ENCODE measurements around the gene UCP1. TPM values are rescaled to one million over a fixed set of nuclear protein-coding genes. Genes with fewer than 3 reads are reported as not detected.
A peak's percentile ranks its signal among the peaks of the same experiment; 100 is the strongest.

UCP1 gene, protein sequence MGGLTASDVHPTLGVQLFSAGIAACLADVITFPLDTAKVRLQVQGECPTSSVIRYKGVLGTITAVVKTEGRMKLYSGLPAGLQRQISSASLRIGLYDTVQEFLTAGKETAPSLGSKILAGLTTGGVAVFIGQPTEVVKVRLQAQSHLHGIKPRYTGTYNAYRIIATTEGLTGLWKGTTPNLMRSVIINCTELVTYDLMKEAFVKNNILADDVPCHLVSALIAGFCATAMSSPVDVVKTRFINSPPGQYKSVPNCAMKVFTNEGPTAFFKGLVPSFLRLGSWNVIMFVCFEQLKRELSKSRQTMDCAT
- total RNA-seq (1 to 10 TPM in 1 of 10 donors, under 1 TPM in 2, not detected in 7; 0.20 to 4.3 (median 0.30) TPM), polyA plus RNA-seq (under 1 TPM; 0.22 to 0.66 TPM)
- long read RNA-seq, donor 1, result 0 reads
- long read RNA-seq, donor 2, result 0 reads
- long read RNA-seq, donor 3, partial matches to known transcripts, result 0 of 2 reads
- long read RNA-seq, donor 3, other reads (novel, unspliced or antisense), result 1 of 2 reads

DNA sequence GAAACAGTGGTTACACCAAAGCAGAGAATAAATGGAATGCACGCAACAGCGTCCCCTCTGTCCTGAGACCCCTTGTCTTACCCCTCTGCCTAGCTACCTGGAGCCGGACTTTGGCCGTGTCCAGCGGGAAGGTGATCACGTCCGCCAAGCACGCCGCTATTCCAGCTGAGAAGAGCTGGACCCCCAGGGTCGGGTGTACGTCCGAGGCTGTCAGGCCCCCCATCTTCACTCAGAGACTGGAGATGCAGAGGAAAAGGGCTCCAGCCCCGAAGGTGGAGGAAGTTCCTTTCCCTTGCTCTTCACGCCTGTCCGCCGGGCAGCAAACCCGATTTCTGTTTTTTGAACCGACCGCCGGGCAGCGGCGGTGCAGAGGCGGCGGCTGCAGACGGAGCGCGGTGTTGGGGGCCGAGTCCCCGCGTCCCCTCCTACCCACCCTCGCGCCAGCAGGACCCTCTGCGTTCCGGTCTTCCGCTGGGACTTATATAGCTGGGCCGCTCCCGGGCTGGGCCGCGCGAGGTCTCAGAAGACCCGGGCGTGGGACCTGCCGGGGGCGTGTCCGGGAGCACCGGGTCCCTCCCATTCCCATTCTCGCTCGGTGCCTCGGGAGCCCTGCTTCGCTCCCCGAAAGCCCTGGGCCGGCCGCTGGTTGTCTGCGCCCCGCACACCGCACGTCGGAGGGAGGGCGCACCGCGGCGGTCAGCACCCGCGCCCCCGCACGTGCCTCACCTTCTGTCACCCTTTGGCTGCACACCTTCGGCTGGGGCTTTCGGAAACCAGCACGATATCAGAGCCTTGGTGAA lies at the start of gene UCP1:
TSS of gene UCP1 (minus strand) at position 455 of the 800 bp plus-strand sequence. CDS start at position 223, 232 bp downstream.
- WGBS, 2 donors, result 1 to 2% methylated on average over 69 of the region's 69 CpGs
- Histone ChIP-seq H3K4me1 (peaks cover 5 to 24% (median 14%) of the 10 kb centered on the region in 9 donors), H3K9me3 (peaks cover 0 to 19% (median 0%) of the 10 kb centered on the region in 11 donors), H3K4me3 (peak within 1 kb of the TSS; percentile 39 to 63 (median 54)), H3K27ac (no peak within 1 kb of the TSS), H3K36me3 (no peaks in the 10 kb centered on the region), H3K27me3 (peaks cover 4 to 73% (median 44%) of the 10 kb centered on the region in 7 donors)
- ATAC-seq, result peak; percentile 42 to 83 (median 47)
- peak in 1 of 2 donors; percentile 22 for DNase-seq
- intact Hi-C loops (cut with DNase I), result no loop called here
- TF ChIP-seq CTCF (IDR thresholded peaks at IDR 0.05), result no peak

DNA sequence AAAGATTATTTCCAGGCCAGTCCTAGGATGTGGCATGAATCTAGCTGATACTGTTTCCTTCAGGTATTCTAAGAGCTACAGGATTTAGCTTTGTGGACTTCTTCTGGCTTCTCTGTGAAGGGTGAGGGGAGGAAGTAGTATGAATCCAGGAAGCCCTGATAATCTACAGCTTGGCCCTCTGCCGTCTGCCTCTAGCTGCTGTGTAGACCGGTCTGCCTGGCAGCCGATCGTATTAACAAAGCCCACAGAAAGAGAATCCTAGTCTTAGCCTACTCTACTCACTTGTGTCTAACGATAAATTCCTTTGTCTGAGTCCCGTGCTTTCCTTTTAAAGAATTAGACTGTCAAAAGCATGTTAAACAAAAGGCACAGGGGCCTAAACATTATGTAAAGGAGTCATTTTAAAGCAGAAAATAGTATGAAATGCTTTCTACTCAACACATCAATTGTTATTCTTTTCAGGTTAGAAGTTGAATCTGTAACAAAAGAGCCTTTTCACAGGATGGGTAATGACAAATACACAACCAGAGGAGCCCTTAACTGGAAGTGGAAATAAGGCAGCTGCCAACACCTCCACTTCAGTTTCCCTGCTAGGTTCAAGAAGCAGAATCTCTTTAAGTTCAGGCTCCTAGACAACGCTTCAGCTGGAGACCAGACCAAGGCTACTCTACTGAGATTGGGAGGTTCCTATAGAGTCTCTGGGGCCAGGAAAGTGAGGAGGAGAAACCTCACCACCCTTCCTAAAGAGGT lies 48.9 kb upstream of the UCP1 start:
- WGBS, 2 donors, result 45 to 49% methylated on average over 7 of the region's 7 CpGs
- ATAC-seq (no peak), DNase-seq (no peak)
- no peak for TF ChIP-seq CTCF (IDR thresholded peaks at IDR 0.05)
- no peaks in the 10 kb centered on the region for H3K27me3 ChIP-seq
- peaks cover 0 to 27% (median 10%) of the 10 kb centered on the region in 9 donors for H3K36me3 ChIP-seq
- H3K4me1 ChIP-seq, result peaks cover 0 to 10% (median 0%) of the 10 kb centered on the region in 9 donors
- H3K9me3 ChIP-seq, result no peaks in the 10 kb centered on the region
- no peak overlapping the region for H3K27ac ChIP-seq
- H3K4me3 ChIP-seq, result no peak overlapping the region
- intact Hi-C loops (cut with DNase I), result loop anchor here in 2 of 10 donors (10.0 kb wide), 2 partner anchors 237 to 253 kb away; no protein-coding TSS in a partner anchor

DNA sequence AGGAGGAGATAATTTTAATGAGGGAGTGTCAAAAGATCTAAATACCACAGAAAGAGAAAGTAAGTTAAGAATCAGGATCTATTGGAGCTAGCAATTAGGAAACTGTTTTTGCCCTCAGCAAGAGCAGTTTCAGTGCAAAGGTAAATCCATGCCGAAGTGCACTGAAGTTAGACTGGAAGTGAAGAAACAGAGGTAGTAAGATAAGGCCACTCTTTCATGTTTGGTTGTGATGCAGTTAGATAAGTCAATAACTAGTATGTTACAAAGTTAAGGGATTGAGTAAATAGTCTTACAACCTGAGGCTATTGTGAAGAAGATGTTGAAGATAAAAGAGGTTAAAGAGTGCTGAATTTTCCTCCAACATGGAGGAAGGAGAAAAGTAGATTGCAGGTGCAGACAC lies 46.7 kb upstream of the UCP1 start:
- intact Hi-C loops (cut with DNase I), result loop anchor here in 2 of 10 donors (10.0 kb wide), 2 partner anchors 239 to 251 kb away; no protein-coding TSS in a partner anchor
- DNase-seq (no peak), ATAC-seq (no peak)
- H3K4me3 ChIP-seq, result no peak overlapping the region
- no peaks in the 10 kb centered on the region for H3K9me3 ChIP-seq
- no peaks in the 10 kb centered on the region for H3K27me3 ChIP-seq
- no peak for TF ChIP-seq CTCF (IDR thresholded peaks at IDR 0.05)
- H3K27ac ChIP-seq, result no peak overlapping the region
- 89 to 100% methylated on average over 1 of the region's 1 CpG for WGBS, 2 donors
- peaks cover 0 to 7% (median 0%) of the 10 kb centered on the region in 9 donors for H3K36me3 ChIP-seq
- H3K4me1 ChIP-seq, result peaks cover 0 to 10% (median 0%) of the 10 kb centered on the region in 9 donors

Measured in heart right ventricle (tissue), 16 donors.